CD14-positive monocyte (primary cell): ENCODE data around the gene PHF12. TPM values are rescaled to one million over a fixed set of nuclear protein-coding genes. Genes with fewer than 3 reads are reported as not detected.

ENCODE experiments used
- DNase-seq, 3 donors: peaks; one replicate each; pipeline ENCODE4 v3.0.0-alpha.2; 2011 to 2022
- H2AFZ ChIP-seq: 2 replicates; pipeline ENCODE4 v1.6.0; 2012; ENCODE audit warnings: mild to moderate bottlenecking, low read depth, low read length, inconsistent platforms; ENCODE audit not compliant: insufficient read depth, poor library complexity, severe bottlenecking
- H3K27ac ChIP-seq, 2 donors: 1 replicate in 1 of 2; 2 replicates in 1 of 2; pipeline ENCODE4 v1.5.1; 2012 to 2013; ENCODE audit warnings: low read length in 2 of 2, control low read depth in 1 of 2, inconsistent platforms in 1 of 2, low read depth in 1 of 2, mild to moderate bottlenecking in 1 of 2
- H3K27me3 ChIP-seq, 2 donors: one replicate each; pipeline versions ENCODE4 v1.6.0 to v1.6.1; 2011 to 2013; ENCODE audit warnings: low read length in 2 of 2; ENCODE audit not compliant: control insufficient read depth in 2 of 2, insufficient read depth in 2 of 2
- H3K36me3 ChIP-seq, 2 donors: replicated peaks in 1 of 2; 1 replicate in 1 of 2; 2 replicates in 1 of 2; pipeline versions ENCODE4 v1.5.1 to v1.6.1; 2012 to 2013; ENCODE audit warnings: low read length in 2 of 2, control low read depth in 1 of 2, inconsistent platforms in 1 of 2, mild to moderate bottlenecking in 1 of 2; ENCODE audit not compliant: insufficient read depth in 2 of 2, control insufficient read depth in 1 of 2
- H3K4me1 ChIP-seq, 2 donors: 1 replicate in 1 of 2; 2 replicates in 1 of 2; pipeline versions ENCODE4 v1.5.1 to v1.6.1; 2012 to 2013; ENCODE audit warnings: low read length in 2 of 2, control low read depth in 1 of 2, inconsistent platforms in 1 of 2, mild to moderate bottlenecking in 1 of 2, moderate library complexity in 1 of 2; ENCODE audit not compliant: insufficient read depth in 2 of 2, control insufficient read depth in 1 of 2
- H3K4me2 ChIP-seq: replicated peaks from 2 replicates; pipeline ENCODE3; 2012; ENCODE audit warnings: low read length, moderate library complexity, mild to moderate bottlenecking; ENCODE audit not compliant: poor library complexity, severe bottlenecking; ENCODE audit errors: extremely low read depth
- H3K4me3 ChIP-seq, 3 experiments: fragments of 200-600 bp in 1 of 3; sonication (generic) in 1 of 3; replicated peaks in 1 of 3; 1 replicate in 2 of 3; 2 replicates in 1 of 3; pipeline ENCODE4 v1.5.1; 2011 to 2013; ENCODE audit warnings: low read length in 3 of 3, mild to moderate bottlenecking in 3 of 3, control low read depth in 2 of 3, low read depth in 2 of 3, inconsistent platforms in 1 of 3, moderate library complexity in 1 of 3
- H3K79me2 ChIP-seq: 2 replicates; pipeline ENCODE4 v1.6.0; 2012; ENCODE audit warnings: mild to moderate bottlenecking, control low read depth, inconsistent platforms, low read length, moderate library complexity; ENCODE audit not compliant: insufficient read depth
- H3K9ac ChIP-seq: 2 replicates; pipeline ENCODE4 v1.6.0; 2017; ENCODE audit warnings: low read length, mild to moderate bottlenecking; ENCODE audit not compliant: insufficient read depth, poor library complexity, severe bottlenecking
- H3K9me3 ChIP-seq, 2 donors: replicated peaks in 1 of 2; 1 replicate in 1 of 2; 2 replicates in 1 of 2; pipeline versions ENCODE4 v1.5.1 to v1.6.1; 2012 to 2013; ENCODE audit warnings: low read length in 2 of 2, control low read depth in 1 of 2; ENCODE audit not compliant: control insufficient read depth in 1 of 2, insufficient read depth in 1 of 2
- H4K20me1 ChIP-seq: 2 replicates; pipeline ENCODE4 v1.6.0; 2012; ENCODE audit warnings: mild to moderate bottlenecking, low read length, control low read depth, moderate library complexity; ENCODE audit not compliant: insufficient read depth
- H3K27ac Mint-ChIP-seq, 7 donors: one replicate each; pipeline ENCODE4 v1.8.0; 2020; ENCODE audit warnings: mild to moderate bottlenecking in 7 of 7, mixed read lengths in 7 of 7, moderate library complexity in 6 of 7, inconsistent platforms in 2 of 7
- H3K27me3 Mint-ChIP-seq, 3 donors: one replicate each; pipeline ENCODE4 v1.8.0; 2021 to 2022; ENCODE audit warnings: low read depth in 3 of 3, mild to moderate bottlenecking in 3 of 3, mixed read lengths in 3 of 3, moderate library complexity in 3 of 3, inconsistent platforms in 1 of 3
- H3K36me3 Mint-ChIP-seq, 2 donors: one replicate each; pipeline ENCODE4 v1.8.0; 2020; ENCODE audit warnings: mixed read lengths in 2 of 2, inconsistent platforms in 1 of 2, mild to moderate bottlenecking in 1 of 2
- H3K4me1 Mint-ChIP-seq: one replicate; pipeline ENCODE4 v1.8.0; 2020; ENCODE audit warnings: mild to moderate bottlenecking, mixed read lengths
- H3K4me3 Mint-ChIP-seq, 2 donors: one replicate each; pipeline ENCODE4 v1.8.0; 2020; ENCODE audit warnings: mild to moderate bottlenecking in 2 of 2, mixed read lengths in 2 of 2, moderate library complexity in 1 of 2
- H3K9me3 Mint-ChIP-seq, 7 donors: one replicate each; pipeline ENCODE4 v1.8.0; 2020 to 2022; ENCODE audit warnings: mixed read lengths in 7 of 7, mild to moderate bottlenecking in 6 of 7, moderate library complexity in 6 of 7, inconsistent platforms in 2 of 7
- CTCF ChIP-seq: fragments of 200-600 bp; IDR thresholded peaks from one replicate; pipeline ENCODE4 v1.8.0; 2022; ENCODE audit warnings: antibody characterized with exemption, mild to moderate bottlenecking
- WGBS: methylation state at CpG from one replicate; pipeline ENCODE4 v1.1.5; 2013; ENCODE audit warnings: missing lambda C conversion rate; ENCODE audit not compliant: insufficient coverage; 5-methylcytosine and 5-hydroxymethylcytosine counted together
- intact Hi-C, 2 donors: fragments of 100-400 bp; cut with micrococcal nuclease; formaldehyde crosslinking; loops; one replicate each; pipeline versions ENCODE4 v1.15.0 to v1.15.1; 2023
- polyA plus RNA-seq, 3 donors: library from polyadenylated mRNA; depleted of rRNA in 1 of 3; unstranded in 2 of 3; stranded (reverse) in 1 of 3; fragments of 300-500 nt in 2 of 3; fragments of >200 nt in 1 of 3; fragmentation: Illumina TruSeq in 2 of 3; gene quantifications; 1 replicate in 2 of 3; 2 replicates in 1 of 3; pipeline ENCODE4 v1.2.3, GENCODE V29; 2012 to 2021

The PHF12 gene
- polyA plus RNA-seq, 3 donors = 1.4 to 62.5 (median 2.5) TPM

GRCh38 chr17:28956112-28956511 lies 4.8 kb upstream of the PHF12 start:
- no peak overlapping the region for H2AFZ ChIP-seq
- Mint-ChIP-seq H3K27ac (no peak overlapping the region), H3K27me3 (peaks cover 0 to 6% (median 6%) of the 10 kb centered on the region in 3 donors), H3K9me3 (no peaks in the 10 kb centered on the region), H3K4me3 (no peak overlapping the region), H3K4me1 (no peaks in the 10 kb centered on the region), H3K36me3 (peaks cover 0 to 1% of the 10 kb centered on the region in 2 donors)
- no peaks in the 10 kb centered on the region for H3K36me3 ChIP-seq
- H3K9ac ChIP-seq = no peak overlapping the region
- H3K4me2 ChIP-seq = no peak overlapping the region
- no peaks in the 10 kb centered on the region for H3K27me3 ChIP-seq
- H3K4me3 ChIP-seq = no peak overlapping the region
- H3K4me1 ChIP-seq = peaks cover 16 to 18% of the 10 kb centered on the region in 2 donors
- no peak for TF ChIP-seq CTCF
- intact Hi-C loops = loop anchor here in 1 of 2 donors (10.0 kb wide), 1 partner anchor 211 kb away; the partner anchor contains the start of gene TRAF4
- H3K27ac ChIP-seq = no peak overlapping the region
- no peaks in the 10 kb centered on the region for H3K9me3 ChIP-seq
- 98% methylated on average over 4 of the region's 7 CpGs for WGBS
- H3K79me2 ChIP-seq = peaks cover 2% of the 10 kb centered on the region
- H4K20me1 ChIP-seq = no peaks in the 10 kb centered on the region
- no peak for DNase-seq

- Histone ChIP-seq H3K27me3 (no peaks in the 10 kb centered on the region), H3K36me3 (no peaks in the 10 kb centered on the region), H3K9me3 (no peaks in the 10 kb centered on the region), H3K79me2 (peaks cover 9% of the 10 kb centered on the region), H3K9ac (no peak overlapping the region), H4K20me1 (no peaks in the 10 kb centered on the region), H3K4me2 (no peak overlapping the region), H3K4me3 (no peak overlapping the region), H3K27ac (no peak overlapping the region), H3K4me1 (peaks cover 16 to 18% of the 10 kb centered on the region in 2 donors), H2AFZ (no peak overlapping the region)
- intact Hi-C loops = loop anchor here in 1 of 2 donors (10.0 kb wide), 1 partner anchor 211 kb away; the partner anchor contains the start of gene TRAF4
- no peak for DNase-seq
- peaks cover 0 to 1% of the 10 kb centered on the region in 2 donors for H3K36me3 Mint-ChIP-seq
- H3K27me3 Mint-ChIP-seq = peaks cover 0 to 6% (median 6%) of the 10 kb centered on the region in 3 donors
- no peaks in the 10 kb centered on the region for H3K4me1 Mint-ChIP-seq
- H3K9me3 Mint-ChIP-seq = no peaks in the 10 kb centered on the region
- no peak for TF ChIP-seq CTCF
- H3K27ac Mint-ChIP-seq = no peak overlapping the region
- H3K4me3 Mint-ChIP-seq = no peak overlapping the region
- 96% methylated on average over 3 of the region's 5 CpGs for WGBS
Observed at GRCh38 chr17:28955408-28955807, 4.1 kb upstream of the PHF12 start.
